ENCODE data around the gene SPAG16. TPM values are rescaled to one million over a fixed set of nuclear protein-coding genes. Genes with fewer than 3 reads are reported as not detected.

SPAG16 gene
- polyA plus RNA-seq, 1 of the 3 experiments (the other 2 are of a cell fraction) = 29.5 TPM

DNA sequence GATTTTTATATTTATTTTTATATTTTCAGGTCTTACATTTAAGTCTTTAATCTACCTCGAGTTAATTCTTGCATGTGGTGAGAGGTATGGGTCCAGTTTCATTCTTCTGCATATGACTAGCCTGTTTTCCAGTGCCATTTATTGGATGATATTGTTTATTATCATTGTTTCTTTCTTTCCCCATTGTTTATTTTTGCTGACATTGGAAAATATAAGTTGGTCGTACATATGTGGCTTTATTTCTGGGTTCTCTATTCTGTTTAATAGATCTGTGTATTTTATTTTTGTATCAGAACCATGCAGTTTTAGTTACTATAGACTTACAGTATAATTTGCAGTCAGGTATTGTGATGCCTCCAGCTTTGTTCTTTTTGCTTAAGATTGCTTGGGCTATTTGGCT is 1013.2 kb downstream of the SPAG16 start:
- Histone ChIP-seq H3K9ac (no peak overlapping the region), H3K4me1 (ENCODE audit: control insufficient read depth in 1 of 2, insufficient read depth in 2 of 2, low read depth in 1 of 2, low read length in 1 of 2) (no peaks in the 10 kb centered on the region), H4K20me1 (ENCODE audit: insufficient read depth) (no peaks in the 10 kb centered on the region), H3K36me3 (replicated peaks in 1 of 2; ENCODE audit: control insufficient read depth in 1 of 2, insufficient read depth in 2 of 2, low read length in 1 of 2) (no peaks in the 10 kb centered on the region), H2AFZ (ENCODE audit: low read depth) (no peak overlapping the region), H3K9me3 (0 out of 2 replicates have a peak, but pooled peaks cover 6% of the 10 kb centered on the region), H3K4me2 (no peak overlapping the region), H3K27ac (ENCODE audit: low read depth in 2 of 2, low read length in 1 of 2) (no peak overlapping the region), H3K27me3 (ENCODE audit: insufficient read depth) (no peaks in the 10 kb centered on the region), H3F3A (replicated peaks; ENCODE audit: insufficient read depth) (no peaks in the 10 kb centered on the region), H3K4me3 (ENCODE audit: low read depth in 2 of 2, low read length in 1 of 2) (no peak overlapping the region), H3K9me2 (no peaks in the 10 kb centered on the region), H3K79me2 (ENCODE audit: insufficient read depth) (no peaks in the 10 kb centered on the region)
- TF ChIP-seq TCF12 (IDR thresholded peaks at IDR 0.05) (no peak), GATA2 (CRISPR knock-in tag; IDR thresholded peaks at IDR 0.05) (no peak), CHD2 (IDR thresholded peaks at IDR 0.05; ENCODE audit: low read length, partially characterized antibody) (no peak), POLR2AphosphoS5 (IDR thresholded peaks at IDR 0.05; ENCODE audit: low read depth, low read length) (no peak), MEF2A (IDR thresholded peaks at IDR 0.05; ENCODE audit: borderline replicate concordance, low read depth) (no peak), SMC3 (IDR thresholded peaks at IDR 0.05; ENCODE audit: low read depth, low read length) (no peak), MXI1 (IDR thresholded peaks at IDR 0.05; ENCODE audit: low read depth, low read length) (no peak), FOSL2 (IDR thresholded peaks at IDR 0.05; ENCODE audit: borderline replicate concordance, low read depth) (no peak), EZH2phosphoT487 (IDR thresholded peaks at IDR 0.05; ENCODE audit: borderline replicate concordance, low read depth) (no peak), ELF1 (IDR thresholded peaks at IDR 0.05) (no peak), FOXM1 (IDR thresholded peaks at IDR 0.05; ENCODE audit: low read depth) (no peak), SIN3A (IDR thresholded peaks at IDR 0.05; ENCODE audit: borderline replicate concordance, low read depth, low read length) (no peak)
- TF ChIP-seq, protein P1, sequence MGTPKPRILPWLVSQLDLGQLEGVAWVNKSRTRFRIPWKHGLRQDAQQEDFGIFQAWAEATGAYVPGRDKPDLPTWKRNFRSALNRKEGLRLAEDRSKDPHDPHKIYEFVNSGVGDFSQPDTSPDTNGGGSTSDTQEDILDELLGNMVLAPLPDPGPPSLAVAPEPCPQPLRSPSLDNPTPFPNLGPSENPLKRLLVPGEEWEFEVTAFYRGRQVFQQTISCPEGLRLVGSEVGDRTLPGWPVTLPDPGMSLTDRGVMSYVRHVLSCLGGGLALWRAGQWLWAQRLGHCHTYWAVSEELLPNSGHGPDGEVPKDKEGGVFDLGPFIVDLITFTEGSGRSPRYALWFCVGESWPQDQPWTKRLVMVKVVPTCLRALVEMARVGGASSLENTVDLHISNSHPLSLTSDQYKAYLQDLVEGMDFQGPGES (IDR thresholded peaks at IDR 0.05; ENCODE audit: low read depth, low read length) = no peak
- TF ChIP-seq, protein P2, sequence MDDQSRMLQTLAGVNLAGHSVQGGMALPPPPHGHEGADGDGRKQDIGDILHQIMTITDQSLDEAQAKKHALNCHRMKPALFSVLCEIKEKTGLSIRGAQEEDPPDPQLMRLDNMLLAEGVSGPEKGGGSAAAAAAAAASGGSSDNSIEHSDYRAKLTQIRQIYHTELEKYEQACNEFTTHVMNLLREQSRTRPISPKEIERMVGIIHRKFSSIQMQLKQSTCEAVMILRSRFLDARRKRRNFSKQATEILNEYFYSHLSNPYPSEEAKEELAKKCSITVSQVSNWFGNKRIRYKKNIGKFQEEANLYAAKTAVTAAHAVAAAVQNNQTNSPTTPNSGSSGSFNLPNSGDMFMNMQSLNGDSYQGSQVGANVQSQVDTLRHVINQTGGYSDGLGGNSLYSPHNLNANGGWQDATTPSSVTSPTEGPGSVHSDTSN (IDR thresholded peaks at IDR 0.05) = no peak
- TF ChIP-seq, protein P3, sequence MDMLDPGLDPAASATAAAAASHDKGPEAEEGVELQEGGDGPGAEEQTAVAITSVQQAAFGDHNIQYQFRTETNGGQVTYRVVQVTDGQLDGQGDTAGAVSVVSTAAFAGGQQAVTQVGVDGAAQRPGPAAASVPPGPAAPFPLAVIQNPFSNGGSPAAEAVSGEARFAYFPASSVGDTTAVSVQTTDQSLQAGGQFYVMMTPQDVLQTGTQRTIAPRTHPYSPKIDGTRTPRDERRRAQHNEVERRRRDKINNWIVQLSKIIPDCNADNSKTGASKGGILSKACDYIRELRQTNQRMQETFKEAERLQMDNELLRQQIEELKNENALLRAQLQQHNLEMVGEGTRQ (IDR thresholded peaks at IDR 0.05; ENCODE audit: borderline replicate concordance, low read depth, low read length) = no peak
- TF ChIP-seq, protein P4, sequence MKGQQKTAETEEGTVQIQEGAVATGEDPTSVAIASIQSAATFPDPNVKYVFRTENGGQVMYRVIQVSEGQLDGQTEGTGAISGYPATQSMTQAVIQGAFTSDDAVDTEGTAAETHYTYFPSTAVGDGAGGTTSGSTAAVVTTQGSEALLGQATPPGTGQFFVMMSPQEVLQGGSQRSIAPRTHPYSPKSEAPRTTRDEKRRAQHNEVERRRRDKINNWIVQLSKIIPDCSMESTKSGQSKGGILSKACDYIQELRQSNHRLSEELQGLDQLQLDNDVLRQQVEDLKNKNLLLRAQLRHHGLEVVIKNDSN (IDR thresholded peaks at IDR 0.05; ENCODE audit: borderline replicate concordance, low read depth) = no peak
- TF ChIP-seq, protein P5, sequence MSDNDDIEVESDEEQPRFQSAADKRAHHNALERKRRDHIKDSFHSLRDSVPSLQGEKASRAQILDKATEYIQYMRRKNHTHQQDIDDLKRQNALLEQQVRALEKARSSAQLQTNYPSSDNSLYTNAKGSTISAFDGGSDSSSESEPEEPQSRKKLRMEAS (IDR thresholded peaks at IDR 0.05; ENCODE audit: low read depth) = no peak
- TF ChIP-seq, protein P6, sequence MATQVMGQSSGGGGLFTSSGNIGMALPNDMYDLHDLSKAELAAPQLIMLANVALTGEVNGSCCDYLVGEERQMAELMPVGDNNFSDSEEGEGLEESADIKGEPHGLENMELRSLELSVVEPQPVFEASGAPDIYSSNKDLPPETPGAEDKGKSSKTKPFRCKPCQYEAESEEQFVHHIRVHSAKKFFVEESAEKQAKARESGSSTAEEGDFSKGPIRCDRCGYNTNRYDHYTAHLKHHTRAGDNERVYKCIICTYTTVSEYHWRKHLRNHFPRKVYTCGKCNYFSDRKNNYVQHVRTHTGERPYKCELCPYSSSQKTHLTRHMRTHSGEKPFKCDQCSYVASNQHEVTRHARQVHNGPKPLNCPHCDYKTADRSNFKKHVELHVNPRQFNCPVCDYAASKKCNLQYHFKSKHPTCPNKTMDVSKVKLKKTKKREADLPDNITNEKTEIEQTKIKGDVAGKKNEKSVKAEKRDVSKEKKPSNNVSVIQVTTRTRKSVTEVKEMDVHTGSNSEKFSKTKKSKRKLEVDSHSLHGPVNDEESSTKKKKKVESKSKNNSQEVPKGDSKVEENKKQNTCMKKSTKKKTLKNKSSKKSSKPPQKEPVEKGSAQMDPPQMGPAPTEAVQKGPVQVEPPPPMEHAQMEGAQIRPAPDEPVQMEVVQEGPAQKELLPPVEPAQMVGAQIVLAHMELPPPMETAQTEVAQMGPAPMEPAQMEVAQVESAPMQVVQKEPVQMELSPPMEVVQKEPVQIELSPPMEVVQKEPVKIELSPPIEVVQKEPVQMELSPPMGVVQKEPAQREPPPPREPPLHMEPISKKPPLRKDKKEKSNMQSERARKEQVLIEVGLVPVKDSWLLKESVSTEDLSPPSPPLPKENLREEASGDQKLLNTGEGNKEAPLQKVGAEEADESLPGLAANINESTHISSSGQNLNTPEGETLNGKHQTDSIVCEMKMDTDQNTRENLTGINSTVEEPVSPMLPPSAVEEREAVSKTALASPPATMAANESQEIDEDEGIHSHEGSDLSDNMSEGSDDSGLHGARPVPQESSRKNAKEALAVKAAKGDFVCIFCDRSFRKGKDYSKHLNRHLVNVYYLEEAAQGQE (IDR thresholded peaks at IDR 0.05; ENCODE audit: low read depth, low read length) = no peak
- DNase-seq = no peak
- CTCF ChIA-PET = no interaction called here
- POLR2A ChIA-PET = no interaction called here
- WGBS (ENCODE audit: low lambda C conversion rate) = 28% methylated on average over 2 of the region's 2 CpGs
